ENCODE results near the gene CHD2.

CHD2 gene

DNA sequence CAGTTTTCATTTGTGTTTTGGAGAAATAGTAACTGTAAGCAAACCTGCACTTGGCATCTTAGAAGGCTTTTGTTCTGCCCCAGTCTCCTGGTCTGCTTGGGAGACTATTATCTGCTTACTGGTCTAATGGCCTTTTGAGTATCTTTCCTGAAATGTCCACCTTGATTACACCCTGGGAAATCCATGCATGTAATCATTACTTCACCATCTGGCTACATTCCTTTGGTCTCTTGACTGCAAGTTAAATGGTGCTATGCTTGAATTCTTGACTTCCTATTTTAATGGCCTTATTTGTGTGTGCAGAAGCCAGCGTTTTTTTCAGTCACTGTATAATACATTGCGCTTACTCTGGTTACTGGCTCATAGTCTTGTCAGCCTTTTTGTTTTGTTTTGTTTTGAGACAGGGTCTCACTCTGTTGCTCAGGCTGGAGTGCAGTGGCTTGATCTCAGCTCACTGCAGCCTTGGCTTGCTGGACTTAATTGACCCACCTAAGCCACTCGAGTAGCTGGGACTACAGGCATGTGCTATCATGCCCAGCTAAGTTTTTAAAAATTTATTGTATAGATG lies 30.0 kb downstream of the CHD2 start:
- TF ChIP-seq FOXP2 (optimal IDR thresholded peaks at IDR 0.05; ENCODE audit: borderline replicate concordance, extremely low read depth, extremely low read length, insufficient read depth) (no peak), SIN3A (IDR thresholded peaks at IDR 0.05; ENCODE audit: borderline replicate concordance, insufficient read depth, low read length) (no peak)

DNA sequence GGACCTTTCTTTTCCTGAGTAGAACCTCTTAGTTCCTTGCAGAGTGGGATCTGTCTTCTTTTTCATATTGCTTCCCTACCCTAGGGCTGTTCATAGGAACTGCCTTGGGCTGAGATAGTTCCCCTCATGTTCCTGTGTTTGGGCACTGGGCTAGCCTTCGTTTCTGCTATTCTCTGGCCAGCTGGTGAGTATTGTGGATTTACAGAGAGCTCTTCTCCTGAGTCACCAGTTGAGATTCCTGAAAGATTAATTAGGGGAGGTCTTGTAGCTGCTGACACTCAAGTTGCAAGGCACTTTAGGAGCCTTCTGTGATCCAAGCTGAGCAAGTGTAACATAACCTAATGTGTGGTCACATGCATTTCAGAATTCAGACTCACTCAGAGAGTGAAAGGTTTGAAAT lies 30.7 kb downstream of the CHD2 start:
- TF ChIP-seq, protein P1, sequence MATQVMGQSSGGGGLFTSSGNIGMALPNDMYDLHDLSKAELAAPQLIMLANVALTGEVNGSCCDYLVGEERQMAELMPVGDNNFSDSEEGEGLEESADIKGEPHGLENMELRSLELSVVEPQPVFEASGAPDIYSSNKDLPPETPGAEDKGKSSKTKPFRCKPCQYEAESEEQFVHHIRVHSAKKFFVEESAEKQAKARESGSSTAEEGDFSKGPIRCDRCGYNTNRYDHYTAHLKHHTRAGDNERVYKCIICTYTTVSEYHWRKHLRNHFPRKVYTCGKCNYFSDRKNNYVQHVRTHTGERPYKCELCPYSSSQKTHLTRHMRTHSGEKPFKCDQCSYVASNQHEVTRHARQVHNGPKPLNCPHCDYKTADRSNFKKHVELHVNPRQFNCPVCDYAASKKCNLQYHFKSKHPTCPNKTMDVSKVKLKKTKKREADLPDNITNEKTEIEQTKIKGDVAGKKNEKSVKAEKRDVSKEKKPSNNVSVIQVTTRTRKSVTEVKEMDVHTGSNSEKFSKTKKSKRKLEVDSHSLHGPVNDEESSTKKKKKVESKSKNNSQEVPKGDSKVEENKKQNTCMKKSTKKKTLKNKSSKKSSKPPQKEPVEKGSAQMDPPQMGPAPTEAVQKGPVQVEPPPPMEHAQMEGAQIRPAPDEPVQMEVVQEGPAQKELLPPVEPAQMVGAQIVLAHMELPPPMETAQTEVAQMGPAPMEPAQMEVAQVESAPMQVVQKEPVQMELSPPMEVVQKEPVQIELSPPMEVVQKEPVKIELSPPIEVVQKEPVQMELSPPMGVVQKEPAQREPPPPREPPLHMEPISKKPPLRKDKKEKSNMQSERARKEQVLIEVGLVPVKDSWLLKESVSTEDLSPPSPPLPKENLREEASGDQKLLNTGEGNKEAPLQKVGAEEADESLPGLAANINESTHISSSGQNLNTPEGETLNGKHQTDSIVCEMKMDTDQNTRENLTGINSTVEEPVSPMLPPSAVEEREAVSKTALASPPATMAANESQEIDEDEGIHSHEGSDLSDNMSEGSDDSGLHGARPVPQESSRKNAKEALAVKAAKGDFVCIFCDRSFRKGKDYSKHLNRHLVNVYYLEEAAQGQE (IDR thresholded peaks at IDR 0.05; ENCODE audit: insufficient read depth in 1 of 2, low read depth in 2 of 2, low read length in 2 of 2) = no peak
- TF ChIP-seq TAF1 (IDR thresholded peaks at IDR 0.05; ENCODE audit: borderline replicate concordance, insufficient read depth, low read length) = no peak
- TF ChIP-seq SIN3A (IDR thresholded peaks at IDR 0.05; ENCODE audit: borderline replicate concordance, insufficient read depth, low read length) = no peak
- TF ChIP-seq POLR2AphosphoS5 (IDR thresholded peaks at IDR 0.05; ENCODE audit: low read depth, low read length) = no peak
- no peak for TF ChIP-seq FOXP2 (optimal IDR thresholded peaks at IDR 0.05; ENCODE audit: borderline replicate concordance, extremely low read depth, extremely low read length, insufficient read depth)

DNA sequence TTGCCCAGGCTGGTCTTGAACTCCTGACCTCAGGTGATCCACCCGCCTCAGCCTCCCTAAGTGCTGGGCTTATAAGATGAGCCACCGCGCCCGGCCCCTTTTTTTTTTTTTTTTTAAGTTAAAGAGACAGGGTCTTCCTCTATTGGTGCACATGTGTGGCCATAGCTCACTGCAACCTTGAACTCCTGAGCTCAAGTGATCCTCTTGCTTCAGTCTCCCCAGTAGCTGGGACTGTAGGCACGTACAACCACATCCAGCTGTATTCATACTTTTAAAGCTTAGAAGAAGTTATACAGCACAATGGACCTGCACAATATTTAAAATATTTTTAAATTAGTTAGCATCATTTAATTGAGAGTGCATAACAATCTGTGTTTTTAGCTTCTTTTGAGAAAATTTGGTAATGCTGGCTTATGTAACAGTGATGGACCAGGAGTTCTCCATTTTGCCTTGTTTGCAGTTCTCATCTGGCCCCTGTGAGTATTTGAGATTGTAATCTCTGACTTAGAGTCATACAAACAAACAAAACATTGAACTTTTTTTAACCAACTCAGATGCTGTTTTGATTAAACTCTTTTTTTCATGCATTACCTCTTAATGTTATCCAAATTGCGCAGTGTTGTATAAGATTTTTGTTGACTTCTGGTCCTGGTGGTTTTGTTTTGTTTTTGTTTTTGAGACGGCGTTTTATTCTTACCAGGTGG lies 33.0 kb downstream of the CHD2 start:
- no peak for TF ChIP-seq FOXP2 (optimal IDR thresholded peaks at IDR 0.05; ENCODE audit: borderline replicate concordance, extremely low read depth, extremely low read length, insufficient read depth)
- no peak for TF ChIP-seq TAF1 (IDR thresholded peaks at IDR 0.05; ENCODE audit: borderline replicate concordance, insufficient read depth, low read length)
- TF ChIP-seq SIN3A (IDR thresholded peaks at IDR 0.05; ENCODE audit: borderline replicate concordance, insufficient read depth, low read length) = no peak
- TF ChIP-seq, protein P1 (IDR thresholded peaks at IDR 0.05; ENCODE audit: insufficient read depth in 1 of 2, low read depth in 2 of 2, low read length in 2 of 2) = no peak
- no peak for TF ChIP-seq POLR2AphosphoS5 (IDR thresholded peaks at IDR 0.05; ENCODE audit: low read depth, low read length)

DNA sequence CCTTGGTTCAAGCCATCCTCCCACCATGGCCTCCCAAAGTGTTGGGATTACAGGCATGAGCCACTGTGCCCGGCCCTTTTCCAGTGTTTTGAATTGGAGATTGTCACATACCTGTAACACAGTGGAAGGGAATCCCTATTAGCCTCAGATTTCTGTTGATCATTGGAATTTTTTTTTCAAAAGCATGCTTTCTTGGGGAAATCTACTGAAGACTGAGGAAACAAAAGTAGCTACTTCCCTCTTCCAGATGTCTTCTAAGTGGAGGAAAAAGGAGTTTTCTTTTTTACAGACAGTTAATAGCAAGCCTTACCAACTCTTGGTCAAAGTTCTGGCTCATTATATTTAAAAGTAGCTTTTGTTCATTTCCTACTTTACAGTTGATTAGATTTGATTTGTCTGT lies 33.7 kb downstream of the CHD2 start:
- TF ChIP-seq POLR2AphosphoS5 (IDR thresholded peaks at IDR 0.05; ENCODE audit: low read depth, low read length) (no peak), FOXP2 (optimal IDR thresholded peaks at IDR 0.05; ENCODE audit: borderline replicate concordance, extremely low read depth, extremely low read length, insufficient read depth) (no peak)
- TF ChIP-seq, protein P1 (IDR thresholded peaks at IDR 0.05; ENCODE audit: insufficient read depth in 1 of 2, low read depth in 2 of 2, low read length in 2 of 2) = no peak

DNA sequence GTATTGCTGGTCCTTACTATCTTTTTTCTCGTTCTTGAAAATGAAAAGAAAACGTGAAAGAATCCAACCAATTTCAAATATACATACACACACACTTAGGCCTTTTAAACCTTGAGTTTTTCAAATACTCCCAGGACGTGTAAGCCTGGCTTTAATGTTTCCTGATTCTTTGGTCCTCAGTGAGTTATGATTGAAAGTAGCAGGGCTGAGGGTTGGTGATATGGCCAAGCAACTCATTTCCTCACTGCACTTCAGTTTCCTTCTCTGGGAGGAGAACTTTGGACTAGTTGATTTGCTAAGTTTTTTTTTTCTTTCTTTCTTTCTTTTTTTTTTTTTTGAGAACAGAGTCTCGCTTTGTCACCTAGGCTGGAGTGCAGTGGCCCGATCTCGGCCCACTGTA lies 34.6 kb downstream of the CHD2 start:
- TF ChIP-seq, protein P1 (IDR thresholded peaks at IDR 0.05; ENCODE audit: insufficient read depth in 1 of 2, low read depth in 2 of 2, low read length in 2 of 2) = no peak
- TF ChIP-seq TAF1 (IDR thresholded peaks at IDR 0.05; ENCODE audit: borderline replicate concordance, insufficient read depth, low read length) (no peak), FOXP2 (optimal IDR thresholded peaks at IDR 0.05; ENCODE audit: borderline replicate concordance, extremely low read depth, extremely low read length, insufficient read depth) (no peak), SIN3A (IDR thresholded peaks at IDR 0.05; ENCODE audit: borderline replicate concordance, insufficient read depth, low read length) (no peak)

Measured in PFSK-1 (cell line).